Effector CD4-positive, alpha-beta T cell (primary cell): Measurements from ENCODE around the gene MAP3K1.

Source experiments
- DNase-seq: peaks from one replicate; pipeline ENCODE4 v3.0.0-alpha.2; 2020

MAP3K1 gene

DNA sequence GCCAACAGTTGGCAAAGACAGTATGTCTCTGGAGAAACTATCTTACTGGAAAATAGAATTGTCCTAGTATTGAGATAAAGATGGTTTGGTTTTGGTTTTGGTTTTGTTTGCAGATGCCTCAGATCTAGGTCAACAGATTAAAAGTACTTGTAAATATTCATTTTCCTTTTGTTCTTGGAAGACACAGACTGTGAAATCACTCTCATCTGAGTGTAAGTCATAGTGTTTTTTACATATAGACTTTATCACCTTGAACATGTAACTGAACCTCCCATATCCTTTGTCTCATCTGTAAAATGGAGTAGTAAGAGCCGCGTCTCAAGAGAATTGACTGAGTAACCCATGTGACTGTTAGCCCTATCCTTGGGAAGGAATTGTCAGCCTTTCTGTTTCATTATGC is 34.3 kb downstream of the MAP3K1 start:
- DNase-seq, result no peak

DNA sequence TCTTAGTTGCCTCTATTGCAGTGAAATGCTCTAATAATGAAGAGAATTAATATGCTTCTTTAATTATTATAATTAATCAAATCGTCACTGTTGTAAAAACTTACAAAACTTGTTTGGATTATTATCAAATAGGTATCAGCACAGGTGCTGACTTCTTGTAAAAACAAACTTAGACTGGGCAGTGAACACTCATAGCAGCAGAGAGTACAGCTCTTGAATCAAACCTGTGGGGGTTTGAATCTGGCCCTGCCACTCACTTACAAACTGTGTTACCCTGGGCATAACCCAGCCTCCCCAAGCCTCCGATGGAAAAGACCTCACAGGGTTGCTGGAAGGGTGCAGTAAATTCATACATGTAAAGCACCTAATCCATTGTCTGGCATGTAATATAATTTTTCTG is 35.1 kb downstream of the MAP3K1 start:
- DNase-seq, result no peak

DNA sequence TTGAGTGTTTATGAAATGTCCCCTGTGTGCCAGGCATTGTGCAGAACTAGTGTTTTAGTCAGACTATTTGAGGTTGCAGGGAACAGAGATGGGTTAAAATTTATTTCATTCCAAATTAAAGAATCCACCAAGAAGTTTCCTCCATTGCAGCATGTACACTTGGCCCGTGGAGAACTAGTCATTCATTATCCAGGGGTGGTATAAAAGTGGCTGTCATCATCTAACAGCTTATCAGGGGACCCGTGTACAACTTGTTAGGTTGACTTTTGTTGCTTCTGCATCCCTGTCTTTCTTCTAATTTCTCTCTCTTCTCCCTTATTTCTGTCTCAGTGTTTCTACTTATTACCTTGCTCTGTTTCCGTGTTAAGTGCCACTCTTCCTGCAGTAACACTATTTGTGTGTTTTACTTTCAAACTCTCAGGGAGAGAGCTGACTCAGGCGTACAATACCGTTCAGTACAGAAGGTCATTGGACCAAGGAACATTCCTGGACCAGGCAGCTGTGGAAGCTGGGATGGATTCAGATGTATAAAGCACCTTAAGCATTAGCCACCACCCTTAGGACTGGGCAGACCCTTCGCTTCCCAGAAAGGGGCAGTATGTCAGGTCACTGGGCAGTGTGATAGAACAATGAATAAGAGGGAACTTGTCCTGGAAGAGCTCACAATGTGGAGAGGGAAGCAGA is 36.1 kb downstream of the MAP3K1 start:
- DNase-seq, result no peak

DNA sequence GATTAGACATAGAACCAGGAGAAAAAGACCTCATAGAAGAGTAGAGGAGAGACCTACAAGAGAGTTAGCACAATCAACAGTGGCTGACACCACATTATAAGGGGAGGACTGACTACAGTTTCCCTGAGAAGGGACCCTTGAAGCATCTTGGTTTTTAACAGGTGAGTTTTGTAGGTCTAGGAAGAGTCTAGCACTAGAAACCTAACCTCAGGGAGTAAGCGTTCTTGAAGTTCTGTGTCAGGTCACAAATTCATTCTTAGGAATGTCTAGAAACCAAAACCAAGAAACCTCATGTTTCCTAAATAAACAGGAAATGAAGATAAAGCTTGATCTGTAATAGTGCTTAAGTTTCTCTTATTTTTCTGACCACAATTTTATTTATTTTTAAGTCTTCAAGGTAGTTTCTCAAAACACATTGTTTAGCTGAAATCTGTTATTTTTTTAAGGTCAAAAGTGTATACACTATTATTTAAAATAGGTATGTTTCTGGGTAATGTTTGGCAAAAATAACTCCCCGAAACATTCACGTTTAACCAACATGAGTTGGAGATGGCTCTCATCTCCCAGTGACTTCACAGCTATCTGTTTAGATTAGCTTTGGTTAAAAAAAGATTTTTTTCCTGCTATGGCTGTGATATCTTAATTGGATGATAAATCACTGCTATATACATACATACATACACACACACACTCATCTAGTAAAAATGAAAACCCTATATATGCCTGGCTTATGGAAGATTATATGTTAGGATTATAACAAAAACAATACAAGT is 37.1 kb downstream of the MAP3K1 start:
- no peak for DNase-seq

GRCh38 chr5:56853698-56854097 is 38.3 kb downstream of the MAP3K1 start:
- DNase-seq, result no peak

GRCh38 chr5:56854920-56855319 is 39.6 kb downstream of the MAP3K1 start:
- DNase-seq, result no peak

DNA sequence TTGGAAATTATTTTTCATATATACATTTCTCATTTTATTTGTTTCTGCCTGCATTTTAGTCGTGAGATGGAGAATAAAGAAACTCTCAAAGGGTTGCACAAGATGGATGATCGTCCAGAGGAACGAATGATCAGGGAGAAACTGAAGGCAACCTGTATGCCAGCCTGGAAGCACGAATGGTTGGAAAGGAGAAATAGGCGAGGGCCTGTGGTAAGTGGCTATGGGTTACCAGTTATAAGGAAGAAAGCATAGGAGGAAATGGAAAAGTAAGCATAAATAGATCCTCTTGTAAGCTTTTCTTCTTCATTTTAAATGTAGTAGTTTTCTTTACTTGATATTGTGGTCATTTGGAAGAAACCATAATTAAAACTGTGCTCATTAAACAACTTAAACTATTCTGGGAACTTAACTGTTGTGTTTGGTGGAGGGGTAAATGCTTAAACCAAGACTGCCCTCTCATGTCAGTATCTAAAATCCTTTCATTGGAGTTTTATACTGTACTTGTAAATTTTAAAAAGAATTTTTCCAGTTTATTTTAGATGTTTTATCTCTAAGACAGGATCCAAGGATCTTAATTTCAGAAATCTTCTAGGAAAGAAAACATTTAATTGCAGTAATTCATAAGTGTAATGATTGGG is 41.3 kb downstream of the MAP3K1 start:
- no peak for DNase-seq

GRCh38 chr5:56858777-56859442 is 43.6 kb downstream of the MAP3K1 start:
- no peak for DNase-seq

DNA sequence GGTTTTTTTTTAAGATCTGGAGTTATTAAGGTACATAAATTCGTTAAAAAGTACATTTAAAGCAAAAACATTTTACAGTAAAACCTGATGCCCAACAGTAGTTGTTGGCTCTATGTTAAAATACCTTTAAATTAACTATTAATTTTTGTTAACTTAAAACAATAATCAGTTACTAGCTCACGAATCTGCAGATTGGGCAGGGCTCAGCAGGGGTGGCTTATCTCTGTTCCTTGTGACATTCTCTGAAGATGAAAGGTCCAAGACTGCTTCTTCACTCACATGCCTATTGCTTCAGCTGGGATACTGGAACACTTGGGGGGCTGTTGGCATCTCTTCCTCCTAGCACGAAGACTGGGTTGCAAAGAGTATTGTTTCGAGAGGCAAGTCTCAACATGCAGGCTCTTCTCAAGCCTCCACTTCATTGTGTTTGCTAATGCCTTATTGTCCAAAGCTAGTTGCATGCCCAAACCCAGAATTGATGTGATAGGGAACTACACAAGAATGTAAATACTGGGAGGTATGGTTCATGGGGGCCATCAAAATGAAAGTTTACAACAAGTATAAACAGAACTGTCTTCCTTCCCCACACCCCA is 46.6 kb downstream of the MAP3K1 start:
- no peak for DNase-seq

DNA sequence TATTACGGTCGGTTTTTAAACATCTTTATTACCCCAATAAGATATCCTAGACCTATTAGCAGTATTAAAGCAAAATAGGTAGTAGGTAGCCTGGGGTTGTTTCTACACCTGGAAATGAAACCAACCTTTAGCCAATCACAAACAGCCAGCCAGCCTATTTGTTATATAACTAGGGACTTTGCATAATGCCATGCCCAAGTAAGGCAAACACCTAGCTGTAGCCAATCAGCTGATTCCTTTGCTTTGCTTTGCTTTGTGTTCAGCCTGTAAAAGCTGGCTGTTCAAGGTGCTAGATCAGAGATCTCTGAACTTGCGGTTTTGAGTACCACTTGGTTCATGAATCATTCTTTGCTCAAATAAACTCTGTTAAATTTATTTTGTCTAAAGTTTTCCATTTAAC is 47.6 kb downstream of the MAP3K1 start:
- no peak for DNase-seq

GRCh38 chr5:56871777-56872176 is 56.4 kb downstream of the MAP3K1 start:
- no peak for DNase-seq

GRCh38 chr5:56873056-56873455 is 57.7 kb downstream of the MAP3K1 start:
- no peak for DNase-seq

DNA sequence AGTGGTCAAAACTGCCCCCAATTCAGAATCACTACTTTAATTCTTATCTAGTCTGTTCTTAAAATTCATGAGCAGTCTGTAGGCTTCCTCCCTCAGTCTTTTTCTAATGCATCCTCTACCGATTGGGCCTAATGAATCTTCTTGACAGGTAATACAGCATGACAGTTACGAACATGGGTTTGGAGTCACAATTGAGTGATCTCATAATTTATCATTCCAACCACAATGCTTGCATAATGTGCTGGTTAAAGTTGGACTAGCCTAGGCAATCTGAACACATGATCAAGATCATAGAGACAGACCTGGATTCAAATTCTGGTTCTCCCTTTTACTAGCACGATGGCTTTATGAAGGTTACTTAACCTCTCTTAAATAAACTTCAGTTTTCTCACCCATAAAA is 61.0 kb downstream of the MAP3K1 start:
- DNase-seq, result no peak

GRCh38 chr5:56881571-56881970 is 66.2 kb downstream of the MAP3K1 start:
- no peak for DNase-seq

DNA sequence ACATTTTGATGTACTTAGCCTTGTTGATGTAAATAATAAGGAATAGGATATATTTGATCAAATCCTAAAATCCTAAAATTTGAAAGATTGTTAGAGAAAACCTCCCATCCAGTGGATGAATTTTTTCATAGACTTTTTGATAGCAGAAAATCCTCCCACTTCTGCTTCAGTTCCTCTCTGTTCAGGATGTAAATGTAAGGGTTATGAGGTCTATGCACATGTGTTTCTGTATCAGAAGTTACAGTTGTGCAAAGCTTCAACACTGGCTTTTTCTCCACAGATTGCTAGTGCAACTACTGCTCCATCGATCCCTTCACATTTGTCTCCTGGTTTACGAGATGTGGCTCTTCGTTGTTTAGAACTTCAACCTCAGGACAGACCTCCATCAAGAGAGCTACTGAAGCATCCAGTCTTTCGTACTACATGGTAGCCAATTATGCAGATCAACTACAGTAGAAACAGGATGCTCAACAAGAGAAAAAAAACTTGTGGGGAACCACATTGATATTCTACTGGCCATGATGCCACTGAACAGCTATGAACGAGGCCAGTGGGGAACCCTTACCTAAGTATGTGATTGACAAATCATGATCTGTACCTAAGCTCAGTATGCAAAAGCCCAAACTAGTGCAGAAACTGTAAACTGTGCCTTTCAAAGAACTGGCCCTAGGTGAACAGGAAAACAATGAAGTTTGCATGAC is 78.1 kb downstream of the MAP3K1 start:
- no peak for DNase-seq

- DNase-seq, result no peak
Observed at GRCh38 chr5:56896763-56897162, 81.4 kb downstream of the MAP3K1 start.

GRCh38 chr5:56898213-56898612 is 82.9 kb downstream of the MAP3K1 start:
- no peak for DNase-seq

DNA sequence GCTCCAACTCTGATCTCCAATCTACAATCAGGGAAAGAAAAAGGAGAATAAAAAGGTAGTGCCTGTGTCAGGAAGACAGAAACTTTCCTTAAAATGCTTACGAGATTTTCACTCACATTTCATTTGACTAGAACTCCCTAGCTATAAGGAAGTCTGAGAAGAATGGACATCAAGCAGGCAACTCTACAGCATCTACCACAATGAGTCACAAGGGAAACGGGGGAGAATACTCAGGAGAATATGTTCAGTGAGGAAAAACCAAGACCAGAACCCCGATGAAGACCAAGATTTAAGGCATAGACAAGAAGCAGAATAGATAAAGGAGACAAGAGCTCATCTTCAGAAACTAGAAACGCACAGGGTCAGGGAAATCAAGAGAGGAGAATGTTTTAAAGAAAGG is 85.0 kb downstream of the MAP3K1 start:
- DNase-seq, result no peak

GRCh38 chr5:56900858-56901578 is 85.7 kb downstream of the MAP3K1 start:
- peak; percentile 34 for DNase-seq

- no peak for DNase-seq
Observed at GRCh38 chr5:56908942-56909293, 93.6 kb downstream of the MAP3K1 start.

DNA sequence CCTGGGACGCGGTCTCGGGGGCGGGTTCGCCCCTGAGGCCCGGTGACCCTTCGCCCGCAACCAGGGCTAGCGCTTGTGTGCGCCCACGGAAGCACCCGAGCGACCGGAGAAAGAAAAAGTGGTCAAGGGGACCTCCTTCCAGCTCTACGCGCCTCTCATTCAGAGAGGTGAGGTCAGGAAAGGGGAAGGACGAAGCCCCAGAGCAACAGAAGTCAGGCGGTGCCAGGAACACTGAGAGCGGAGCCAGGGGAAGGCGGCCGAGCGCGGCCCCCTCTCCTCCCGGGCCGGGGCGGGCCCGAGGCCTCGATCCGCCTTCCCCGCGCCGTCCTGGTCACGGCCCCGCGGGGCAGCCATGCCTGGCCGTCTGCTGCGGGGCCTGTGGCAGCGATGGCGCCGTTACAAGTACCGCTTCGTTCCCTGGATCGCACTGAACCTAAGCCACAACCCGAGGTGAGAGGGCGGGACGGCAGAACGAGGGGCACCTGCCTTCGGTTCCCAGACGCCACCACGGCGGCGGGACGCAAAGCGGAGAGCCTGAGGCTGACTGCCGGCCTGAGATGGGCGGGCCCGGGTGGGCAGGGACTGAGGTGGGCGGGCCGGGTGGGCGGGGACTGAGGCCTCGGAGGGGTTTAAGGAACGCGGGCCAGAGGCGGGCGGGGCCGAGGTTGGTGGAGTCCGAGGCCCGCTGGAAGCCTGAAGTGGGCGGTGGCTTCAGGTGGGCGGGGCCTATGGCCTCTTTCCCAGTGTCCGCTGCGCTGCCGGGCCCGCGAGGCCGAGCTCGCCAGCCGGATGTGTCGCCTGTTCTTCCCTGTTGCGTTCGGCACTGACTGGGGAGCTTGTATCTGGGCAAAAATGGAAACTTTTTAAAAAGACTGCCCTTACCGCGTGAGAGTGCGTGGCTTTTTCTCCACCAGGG is 94.2 kb downstream of the MAP3K1 start, which contains the start of gene SETD9:
SETD9 (plus strand) TSS at position 303 of the 916 bp plus-strand sequence; CDS start at position 353, 50 bp downstream.
- DNase-seq, result peak; percentile 79
